Right ventricle myocardium inferior (tissue), 1 donor: ENCODE results near the gene PKNOX2. TPM values are rescaled to one million over a fixed set of nuclear protein-coding genes. Genes with fewer than 3 reads are reported as not detected.
"Not testable (repeated sequence)": the region's sequence is repeated elsewhere in the genome, so short reads cannot be mapped to it uniquely, and the experiment has no call there.

Experiments
- ATAC-seq: fragments of 200-7000 bp; cut with Tn5 transposase; one replicate; pipeline ENCODE4 v1.9.1; 2020; ENCODE audit warnings: mild to moderate bottlenecking, moderate library complexity
- DNase-seq: peaks from one replicate; pipeline ENCODE4 v3.0.0; 2021; ENCODE audit errors: missing footprints
- intact Hi-C: fragments of 100-400 bp; cut with DNase I; formaldehyde crosslinking; loops from one replicate; pipeline ENCODE4 v1.11.0; 2022
- total RNA-seq: library from RNA; stranded (reverse); fragmentation: NEBNext Ultra II Directional; extraction: Animal tissue kit (Norgen Biotek cat#: 25700); gene quantifications from one replicate; pipeline ENCODE4 v1.2.1, GENCODE V29; 2021
- donor health status: DM: no; HTN: yes; CAD: no; lungs with severe emphysema.

The PKNOX2 gene
- total RNA-seq, 1 donor from 2014 or later: 9.1 TPM

DNA sequence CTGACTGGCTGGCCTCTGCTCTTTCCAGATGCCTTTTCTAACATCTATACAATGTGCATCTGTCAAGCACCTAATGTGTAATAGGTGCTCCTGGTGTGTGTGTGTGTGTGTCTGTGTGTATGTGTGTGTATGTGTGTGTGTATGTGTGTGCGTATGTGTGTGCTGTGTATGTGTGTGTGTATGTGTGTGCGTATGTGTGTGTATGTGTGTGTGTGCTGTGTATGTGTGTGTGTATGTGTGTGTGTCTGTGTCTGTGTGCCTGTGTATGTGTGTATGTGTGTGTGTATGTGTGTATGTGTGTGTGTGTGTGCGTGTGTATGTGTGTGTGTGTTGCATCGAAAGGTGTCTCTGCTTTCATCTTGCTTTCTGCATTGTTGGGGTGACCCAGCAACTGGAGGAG is 57.9 kb downstream of the PKNOX2 start:
- ATAC-seq (no peak), DNase-seq (no peak)
- intact Hi-C loops: no loop called here

DNA sequence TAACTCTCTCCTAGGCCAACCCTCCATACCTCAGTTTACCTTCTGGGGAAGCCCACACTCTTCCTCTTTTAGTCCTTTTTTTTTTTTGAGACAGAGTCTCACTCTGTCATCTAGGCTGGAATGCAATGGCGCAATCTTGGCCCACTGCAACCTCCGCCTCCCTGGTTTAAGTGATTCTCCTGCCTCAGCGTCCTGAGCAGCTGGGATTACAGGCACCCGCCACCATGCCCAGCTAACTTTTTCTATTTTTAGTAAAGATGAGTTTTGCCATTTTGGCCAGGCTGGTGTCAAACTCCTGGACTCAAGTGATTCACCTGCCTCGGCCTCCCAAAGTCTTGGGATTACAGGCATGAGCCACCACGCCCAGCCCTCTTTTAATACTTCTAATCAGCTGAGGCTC is 58.6 kb downstream of the PKNOX2 start:
- ATAC-seq, intact Hi-C loops, DNase-seq: not testable (repeated sequence)

DNA sequence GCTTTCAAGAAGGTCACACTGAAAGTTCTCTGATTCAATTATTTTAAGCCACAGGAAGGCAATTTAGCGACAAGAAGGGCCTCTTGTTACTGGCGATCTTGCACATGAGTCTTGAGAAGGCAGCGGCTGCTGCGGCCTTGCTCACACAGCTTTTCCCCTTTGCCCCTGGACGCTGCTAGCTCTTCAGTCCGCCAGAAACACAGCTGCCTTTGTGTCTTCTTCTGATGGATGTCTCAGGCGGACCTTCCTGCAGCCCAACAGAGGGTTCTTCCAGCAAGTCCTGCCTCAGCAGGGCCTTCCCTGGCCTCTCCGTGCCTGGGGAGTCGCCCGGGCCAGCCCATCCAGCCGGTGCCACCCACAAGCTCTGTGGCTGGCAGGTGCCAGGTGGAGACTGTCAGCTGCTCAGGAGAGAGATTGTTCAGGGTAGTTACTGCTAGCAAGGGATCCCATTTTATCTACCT is 59.4 kb downstream of the PKNOX2 start:
- intact Hi-C loops: loop anchor here (2.0 kb wide), 1 partner anchor 59 kb away; the partner anchor contains the start of gene PKNOX2
- DNase-seq: no peak
- no peak for ATAC-seq

DNA sequence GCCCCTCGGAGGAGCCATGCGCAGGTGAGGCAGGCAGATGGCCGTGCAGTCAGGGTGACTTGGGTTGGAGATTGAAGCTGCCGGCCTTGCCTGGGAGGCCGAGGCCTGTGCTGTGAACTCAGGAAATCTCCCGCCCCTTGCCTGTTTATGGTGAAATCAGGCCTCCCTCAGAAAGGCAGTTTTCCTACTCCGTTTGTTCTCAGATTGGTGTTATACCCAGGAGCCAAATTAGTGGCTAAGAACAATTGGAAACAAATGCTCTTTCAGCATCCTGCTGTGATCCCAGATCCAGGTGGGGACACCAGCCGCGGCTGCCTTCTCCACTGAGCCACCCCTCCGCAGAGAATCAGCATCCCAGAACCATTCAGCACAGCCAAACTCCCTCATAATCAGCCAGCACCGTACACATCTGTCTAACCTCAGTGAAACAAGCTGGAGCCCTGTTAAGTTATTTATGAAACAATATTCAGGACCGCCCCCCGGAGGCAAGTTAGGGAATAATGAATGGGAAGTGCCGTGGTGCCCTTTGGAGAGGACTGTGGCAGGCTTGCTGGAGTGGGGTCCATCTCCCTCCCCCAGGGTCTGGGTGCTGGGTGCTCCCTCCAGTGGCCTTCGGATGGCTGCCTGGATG is 60.0 kb downstream of the PKNOX2 start:
- intact Hi-C loops: loop anchor here (2.0 kb wide), 1 partner anchor 60 kb away; the partner anchor contains the start of gene PKNOX2
- ATAC-seq (peak; percentile 76), DNase-seq (no peak)

DNA sequence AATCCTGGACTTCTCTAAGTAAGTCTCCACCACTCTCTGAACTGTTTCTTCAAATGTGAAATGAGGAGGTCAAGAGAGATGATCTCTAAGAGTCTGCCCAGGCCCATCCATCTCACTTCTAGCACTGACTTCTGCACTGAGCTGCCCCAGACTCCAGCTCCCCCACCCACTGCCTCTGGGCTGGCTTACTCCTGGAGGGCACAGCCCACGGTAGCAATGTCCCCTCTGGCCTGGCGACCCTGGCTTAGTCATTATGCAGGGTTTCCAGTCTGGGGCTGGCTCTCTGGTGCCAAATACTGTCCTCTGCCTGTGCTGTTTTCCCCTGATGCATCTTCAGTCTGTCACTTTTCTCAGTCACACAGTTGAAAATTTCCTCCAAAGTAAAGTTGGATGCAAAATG is 60.9 kb downstream of the PKNOX2 start:
- ATAC-seq (no peak), DNase-seq (no peak)
- intact Hi-C loops: loop anchor here (2.0 kb wide), 1 partner anchor 61 kb away; the partner anchor contains the start of gene PKNOX2

DNA sequence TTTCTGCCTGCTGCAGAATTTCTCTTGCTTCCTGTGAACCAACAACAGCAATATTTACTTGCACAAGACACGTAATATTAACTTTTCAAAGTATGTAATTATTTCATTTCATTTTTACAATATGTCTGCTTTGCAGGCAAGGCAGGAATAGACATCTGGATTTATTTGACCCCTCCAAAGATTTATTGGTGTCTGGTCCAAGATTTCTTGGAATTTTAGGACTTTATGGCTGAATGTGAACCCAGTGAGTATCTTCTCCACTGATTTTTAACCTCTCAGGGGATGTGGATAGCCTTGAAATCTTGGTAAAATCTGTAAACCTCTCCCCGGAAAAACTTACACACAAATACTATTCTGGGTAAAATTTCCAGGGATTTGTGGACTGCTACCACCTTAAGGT is 61.5 kb downstream of the PKNOX2 start:
- ATAC-seq: no peak
- intact Hi-C loops: no loop called here

DNA sequence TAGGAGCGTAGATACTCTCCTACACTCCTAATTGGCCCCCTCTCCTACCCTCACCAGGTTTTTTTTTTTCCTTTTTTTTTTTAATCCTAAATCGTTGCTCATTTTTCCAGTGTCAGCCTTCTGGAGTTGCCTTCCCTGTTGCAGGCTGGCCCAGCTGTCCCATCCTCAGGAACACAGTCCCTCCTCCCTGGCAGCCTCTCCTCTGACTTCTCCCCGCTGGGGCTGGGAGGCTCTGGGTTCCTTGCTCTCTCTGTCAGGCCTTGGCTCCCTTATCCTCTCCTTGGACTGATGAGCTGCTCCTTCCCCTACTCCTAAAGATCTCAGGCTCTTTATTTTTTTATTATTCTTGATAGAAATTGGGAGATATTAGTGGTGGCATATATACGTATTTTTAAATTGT is 62.2 kb downstream of the PKNOX2 start:
- intact Hi-C loops: no loop called here
- DNase-seq (no peak), ATAC-seq (peak; percentile 86)

More for the DNA sequence above, 61.5 kb downstream of the PKNOX2 start:
- no peak for DNase-seq

DNA sequence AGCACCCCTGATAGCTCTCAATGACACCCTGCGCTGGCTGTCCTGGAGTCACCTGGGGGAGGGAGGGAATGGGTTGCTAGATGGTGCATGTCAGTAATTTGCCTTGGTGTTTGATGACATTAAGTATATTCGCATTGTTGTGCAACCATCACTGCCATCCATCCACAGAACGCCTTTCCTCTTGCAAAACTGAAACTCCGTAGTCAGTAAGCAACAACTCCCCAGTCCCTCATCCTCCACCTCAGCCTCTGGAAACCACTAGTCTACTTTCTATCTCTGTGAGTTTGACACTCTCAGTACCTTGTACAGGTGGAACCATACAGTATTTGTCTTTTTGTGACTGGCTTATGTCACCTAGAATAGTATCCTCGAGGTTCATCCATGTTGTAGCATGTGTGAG is 62.6 kb downstream of the PKNOX2 start:
- ATAC-seq (no peak), DNase-seq (no peak)
- intact Hi-C loops: no loop called here

DNA sequence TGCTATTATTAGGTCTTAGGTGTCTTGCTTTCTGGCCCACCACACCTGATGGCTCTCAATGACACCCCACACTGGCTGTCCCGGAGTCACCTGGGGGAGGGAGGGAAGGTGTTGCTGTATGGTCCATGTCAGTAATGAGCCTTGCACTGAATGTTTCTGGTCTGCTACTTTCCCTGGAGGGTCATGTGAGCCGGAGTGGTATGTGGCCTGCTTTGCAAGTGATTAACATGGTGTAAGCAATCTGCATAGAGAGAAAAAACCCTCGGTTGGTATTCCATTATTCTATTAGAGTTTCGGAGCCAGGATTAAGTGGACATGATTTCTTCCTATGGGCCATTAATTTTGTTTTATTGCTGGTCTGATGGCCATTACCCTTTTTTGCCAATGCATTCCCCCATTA is 63.9 kb downstream of the PKNOX2 start:
- ATAC-seq: no peak
- DNase-seq: peak; percentile 17
- intact Hi-C loops: no loop called here

DNA sequence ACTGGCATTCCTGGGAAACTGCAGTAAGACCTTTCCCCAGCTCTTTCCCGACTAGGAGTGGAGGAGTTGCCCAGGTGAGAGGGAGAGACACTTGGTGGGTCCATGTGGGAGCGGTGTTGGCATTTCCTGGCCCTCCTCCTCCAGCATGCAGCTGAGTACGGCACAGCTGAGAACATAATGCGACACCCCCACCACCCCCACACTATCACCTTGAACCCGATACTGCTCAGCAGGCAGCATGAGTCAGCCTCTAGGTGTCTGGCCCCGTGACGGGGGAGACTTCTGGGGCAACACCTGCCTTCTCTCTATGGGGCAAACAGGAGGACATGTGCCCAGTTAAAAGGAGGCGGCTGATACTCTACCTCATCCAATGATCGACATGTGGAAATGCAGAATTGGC is 64.4 kb downstream of the PKNOX2 start:
- no peak for ATAC-seq
- intact Hi-C loops: no loop called here
- DNase-seq: no peak

DNA sequence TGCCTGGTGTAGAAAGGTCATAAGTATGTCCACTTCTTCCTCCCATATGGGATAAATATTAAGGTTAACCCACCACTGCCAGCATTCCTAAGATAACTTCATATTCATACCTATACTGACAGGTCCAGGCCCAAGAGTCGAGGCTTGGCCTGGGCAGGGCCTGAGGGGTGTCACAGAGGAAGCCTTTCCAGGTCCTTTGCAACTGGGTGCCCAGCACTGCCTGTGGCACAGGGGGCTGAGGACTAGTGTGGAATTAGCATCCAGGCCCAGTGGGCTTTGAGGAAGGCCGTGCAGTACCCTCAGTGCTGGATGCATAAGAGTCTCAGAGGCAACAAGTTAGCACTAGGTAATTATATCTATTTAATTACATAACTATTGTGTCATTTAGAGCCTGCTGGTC is 65.4 kb downstream of the PKNOX2 start:
- ATAC-seq (no peak), DNase-seq (peak; percentile 28)
- intact Hi-C loops: no loop called here

DNA sequence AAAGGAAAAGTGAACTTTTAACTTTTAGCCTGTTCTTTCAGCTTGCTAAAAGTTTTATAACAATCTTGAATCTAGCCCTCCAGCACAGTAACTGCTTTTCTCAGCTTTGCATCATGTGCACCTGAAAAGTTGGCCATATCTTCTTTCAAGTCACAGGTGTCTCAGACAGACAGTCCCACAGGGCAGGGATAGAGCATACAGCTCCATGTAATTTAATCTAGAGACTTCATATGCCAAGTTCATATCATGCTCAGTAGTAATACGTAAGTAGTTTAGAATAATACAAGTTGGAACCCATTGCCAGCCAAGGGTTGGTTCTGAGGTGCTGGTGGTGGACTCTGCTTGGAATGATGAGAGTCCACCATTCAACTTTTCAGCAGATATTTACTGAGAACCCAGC is 68.6 kb downstream of the PKNOX2 start:
- DNase-seq: no peak
- intact Hi-C loops: no loop called here
- ATAC-seq: no peak

DNA sequence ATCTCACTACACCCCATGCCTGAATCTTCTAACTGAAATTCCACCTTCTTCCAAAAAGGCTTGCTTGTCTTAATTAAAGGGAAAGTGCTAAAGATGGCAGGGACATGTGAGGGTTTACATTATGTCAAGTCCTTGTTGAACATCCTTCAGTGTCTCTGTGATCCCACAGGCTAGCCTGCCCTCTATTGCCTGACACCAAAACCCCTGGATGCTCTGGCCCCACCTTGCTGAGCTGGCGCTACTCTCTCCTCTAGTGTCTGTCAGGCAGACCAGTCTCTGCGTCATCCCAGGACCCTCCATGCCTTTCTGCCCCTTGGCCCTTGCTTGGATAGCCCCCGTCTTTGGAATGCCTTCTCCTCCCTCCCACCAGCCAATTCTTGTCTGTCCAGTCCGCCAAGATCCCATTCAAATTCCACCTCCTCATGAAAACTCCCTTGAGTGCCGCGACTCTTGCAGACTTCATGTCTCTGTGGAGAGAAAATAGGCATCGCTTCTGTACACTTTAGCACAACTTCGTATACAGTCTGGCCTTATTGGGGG is 69.3 kb downstream of the PKNOX2 start:
- intact Hi-C loops: no loop called here
- no peak for ATAC-seq
- no peak for DNase-seq

DNA sequence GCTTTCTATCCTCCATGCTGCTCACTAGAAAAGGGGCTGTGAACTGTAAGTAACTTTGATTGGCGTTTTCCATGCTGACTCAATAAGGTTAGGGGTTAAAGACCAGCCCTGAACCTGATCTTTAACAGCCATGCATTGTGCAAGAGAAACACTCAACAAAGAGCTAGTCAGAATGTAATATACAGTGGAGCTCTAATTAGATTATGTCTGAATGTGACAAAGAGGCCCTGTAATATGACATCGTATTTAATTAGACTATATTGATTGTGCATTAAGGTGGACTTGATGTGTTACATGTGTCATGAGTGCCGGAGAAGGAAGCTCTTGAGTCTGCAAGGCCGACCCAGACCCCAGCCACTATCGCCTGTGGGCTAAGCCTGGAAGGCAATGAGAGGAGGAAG is 70.5 kb downstream of the PKNOX2 start:
- intact Hi-C loops: no loop called here
- ATAC-seq: no peak
- DNase-seq: no peak

DNA sequence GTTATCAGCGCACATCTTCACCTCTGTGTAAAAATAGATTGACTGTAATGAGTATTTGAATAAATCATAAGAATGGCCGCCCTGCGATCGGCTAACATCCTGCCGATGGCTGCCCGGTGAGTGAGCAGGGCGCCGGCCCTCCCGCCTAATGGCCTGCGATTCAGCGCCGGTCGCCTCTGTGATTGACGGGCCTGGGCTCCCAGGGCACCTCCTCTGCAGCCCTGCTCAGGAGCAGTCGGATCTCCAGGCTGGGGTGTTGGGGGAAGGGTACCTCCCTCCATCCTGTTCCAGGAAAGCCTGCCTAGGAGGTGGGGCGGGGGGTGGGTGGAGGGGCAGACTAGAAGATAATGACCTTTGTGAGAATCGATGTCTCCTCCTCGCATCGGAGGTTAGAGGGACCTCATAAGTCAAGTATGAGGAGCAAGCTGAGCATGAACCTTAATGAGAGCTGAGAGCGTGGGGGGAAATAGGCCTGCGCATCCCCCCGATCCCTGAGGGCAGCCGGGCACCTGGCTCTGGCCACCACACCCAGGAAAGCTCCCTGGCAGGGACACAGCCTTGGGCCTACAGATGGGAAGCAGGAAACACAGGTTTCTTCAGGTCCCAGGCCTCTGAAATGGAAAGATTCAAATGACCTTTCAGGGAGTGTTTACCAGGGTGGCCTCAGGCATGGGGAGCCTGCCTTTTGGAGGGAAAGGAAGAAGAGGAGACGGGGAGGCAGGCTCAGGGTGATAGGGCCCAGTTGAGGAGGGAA is 71.7 kb downstream of the PKNOX2 start:
- intact Hi-C loops: no loop called here
- DNase-seq (no peak), ATAC-seq (no peak)

DNA sequence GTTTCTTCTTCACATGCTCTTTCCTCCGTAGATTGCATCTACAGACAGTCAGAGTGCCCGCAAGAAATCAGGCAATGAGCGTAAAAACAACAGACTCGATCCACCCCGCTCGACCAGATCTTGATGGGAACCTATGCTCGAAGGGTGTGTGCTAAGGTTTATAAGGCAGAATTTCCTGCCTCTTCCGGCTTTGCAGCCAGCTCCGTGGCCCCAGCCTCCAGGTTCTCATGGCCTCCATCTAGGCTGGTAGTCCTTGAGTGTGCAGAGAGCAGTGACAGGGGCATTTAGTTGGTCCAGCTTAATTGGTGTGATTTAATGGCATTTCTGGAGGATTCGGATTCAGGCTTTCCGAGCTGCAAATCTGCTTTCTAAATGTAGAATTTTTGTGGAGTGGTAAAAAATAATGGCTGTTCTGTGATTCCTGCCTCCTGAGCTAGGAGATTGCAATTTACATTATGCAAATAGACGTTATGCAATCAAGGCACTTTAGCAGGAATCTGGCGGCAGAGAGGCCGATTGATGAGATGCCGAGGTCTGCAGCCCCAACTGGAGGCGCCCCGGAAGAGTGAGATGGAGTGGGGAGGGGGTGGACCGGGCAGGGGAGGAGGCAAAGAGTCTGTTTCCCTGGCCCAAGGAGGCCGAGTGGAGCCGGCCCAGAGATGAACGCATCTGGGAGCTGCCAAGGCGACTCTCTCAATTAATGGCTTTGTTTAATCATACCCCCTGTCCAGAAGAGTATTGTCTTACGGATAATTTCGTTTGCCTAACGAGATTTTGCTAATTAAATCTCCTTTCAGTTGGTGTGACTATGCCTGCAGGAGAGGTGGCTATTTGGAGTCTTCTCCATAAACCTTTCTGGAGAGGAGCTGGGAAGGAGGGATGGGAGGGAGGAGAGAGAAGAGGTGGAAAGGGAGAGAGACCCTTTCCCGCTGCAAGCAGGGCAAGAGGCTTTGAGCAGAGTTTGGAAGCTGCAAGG is 75.3 kb downstream of the PKNOX2 start:
- DNase-seq: no peak
- intact Hi-C loops: no loop called here
- no peak for ATAC-seq

DNA sequence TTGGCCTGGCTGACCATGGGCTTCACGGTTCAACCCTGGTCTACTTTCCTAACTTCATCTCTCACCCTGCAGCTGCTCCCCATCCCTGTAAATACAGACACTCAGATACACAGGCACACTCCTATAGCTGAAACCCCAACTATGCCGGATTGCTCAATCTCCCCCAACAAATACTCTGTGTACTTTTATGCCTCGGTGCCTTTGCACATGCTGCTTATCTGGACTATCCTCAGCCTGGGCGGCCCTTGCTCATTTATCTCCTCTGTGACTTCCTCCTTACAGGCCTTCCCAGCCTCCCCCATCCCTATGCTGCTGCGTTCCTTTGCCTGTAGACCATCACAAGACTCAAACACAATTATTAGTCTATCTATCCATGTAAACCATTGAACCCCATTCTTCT is 76.6 kb downstream of the PKNOX2 start:
- ATAC-seq (no peak), DNase-seq (no peak)
- intact Hi-C loops: no loop called here

DNA sequence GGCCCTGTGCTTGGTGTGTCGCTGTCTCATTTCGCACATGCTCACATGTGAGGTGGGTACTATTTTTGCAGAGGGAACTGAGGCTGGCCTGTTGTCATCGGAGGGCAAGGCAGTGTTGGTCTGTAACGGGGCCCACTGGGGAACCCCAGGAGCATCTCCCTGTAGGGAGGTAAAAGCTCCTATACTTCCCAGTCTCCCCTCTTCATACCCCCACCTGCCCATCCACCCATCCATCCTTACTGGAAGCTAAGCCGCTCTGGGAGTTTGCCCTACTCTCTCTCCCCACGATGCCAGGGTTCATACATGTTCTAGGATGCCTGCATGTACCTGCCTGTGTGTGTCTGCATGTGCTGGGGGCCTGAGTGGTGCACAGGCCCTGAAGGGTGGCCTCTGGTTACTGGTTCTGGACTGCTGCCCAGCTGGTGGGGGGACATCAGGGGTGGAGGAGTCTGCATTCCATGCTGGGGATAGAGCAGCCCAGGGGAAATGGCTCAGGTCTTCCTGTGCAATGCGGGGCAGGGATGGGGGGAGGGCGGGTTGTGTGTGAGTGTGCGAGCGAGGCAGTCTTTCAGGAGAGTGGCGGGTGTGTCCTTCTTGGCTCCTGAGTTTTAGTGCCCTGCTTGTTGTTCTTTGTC is 77.7 kb downstream of the PKNOX2 start:
- ATAC-seq (no peak), DNase-seq (no peak)
- intact Hi-C loops: no loop called here

DNA sequence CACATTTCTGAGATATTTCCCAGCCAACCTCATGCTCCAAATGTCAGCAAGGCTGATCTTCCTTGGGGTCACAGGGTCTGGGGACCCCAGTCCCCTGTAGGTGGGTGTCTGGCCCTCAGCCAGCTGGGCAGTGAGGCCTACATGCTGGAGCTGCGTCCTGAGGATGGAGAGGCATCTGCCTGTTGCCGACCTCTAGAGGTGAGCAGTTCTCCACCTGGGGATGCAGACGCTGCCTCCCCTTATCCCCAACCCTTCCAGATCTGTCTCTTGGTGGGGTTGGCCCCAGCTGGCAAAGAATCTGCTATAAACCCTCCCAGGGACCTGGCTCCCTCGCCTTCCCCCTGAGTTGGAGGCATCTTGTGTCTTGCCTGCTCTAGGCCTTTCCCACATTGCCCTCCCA is 79.6 kb downstream of the PKNOX2 start:
- DNase-seq (no peak), ATAC-seq (no peak)
- intact Hi-C loops: no loop called here
